ENCODE measurements around the gene DOK7. TPM values are rescaled to one million over a fixed set of nuclear protein-coding genes. Genes with fewer than 3 reads are reported as not detected.

Gene DOK7
- polyA plus RNA-seq, 1 experiment = not detected

GRCh38 chr4:3440011-3440410 is 23.1 kb upstream of the DOK7 start:
- Histone ChIP-seq H3K4me3 (ENCODE audit: low read depth, low read length) (no peak overlapping the region), H3K27ac (ENCODE audit: low read depth, low read length) (no peak overlapping the region), H3K9me3 (ENCODE audit: control insufficient read depth, insufficient read depth, low read length) (no peaks in the 10 kb centered on the region; the same call in 1 of the 2 replicates), H3K27me3 (ENCODE audit: control insufficient read depth, insufficient read depth, low read length) (no peaks in the 10 kb centered on the region)
- no peak for DNase-seq (ENCODE audit: low read depth, low spot score)
- POLR2A ChIA-PET = no interaction called here
- no peak for TF ChIP-seq CTCF (IDR thresholded peaks at IDR 0.05; ENCODE audit: low read depth, low read length)
- CTCF ChIA-PET = interaction anchor here (2.6 kb wide), 1 partner anchor 94 kb away, joined by 12 read pairs; no protein-coding TSS in a partner anchor

- POLR2A ChIA-PET = no interaction called here
- no peak for DNase-seq (ENCODE audit: low read depth, low spot score)
- no peaks in the 10 kb centered on the region; the same call in 1 of the 2 replicates for H3K9me3 ChIP-seq (ENCODE audit: control insufficient read depth, insufficient read depth, low read length)
- H3K4me3 ChIP-seq (ENCODE audit: low read depth, low read length) = no peak overlapping the region
- no peaks in the 10 kb centered on the region for H3K27me3 ChIP-seq (ENCODE audit: control insufficient read depth, insufficient read depth, low read length)
- no peak for TF ChIP-seq CTCF (IDR thresholded peaks at IDR 0.05; ENCODE audit: low read depth, low read length)
- CTCF ChIA-PET = interaction anchor here (2.6 kb wide), 1 partner anchor 95 kb away, joined by 12 read pairs; no protein-coding TSS in a partner anchor
- no peak overlapping the region for H3K27ac ChIP-seq (ENCODE audit: low read depth, low read length)
These were observed 22.1 kb upstream of the DOK7 start for GRCh38 chr4:3440979-3441500.

GRCh38 chr4:3441501-3442459 is 21.3 kb upstream of the DOK7 start, which contains the start of gene HGFAC:
Gene HGFAC (plus strand): TSS chr4:3441968. CDS start chr4:3442002, 34 bp downstream.
- no peak for TF ChIP-seq CTCF (IDR thresholded peaks at IDR 0.05; ENCODE audit: low read depth, low read length)
- ChIA-PET POLR2A (no interaction called here), CTCF (interaction anchor here (0.7 to 2.6 kb wide), 2 partner anchors 95 to 100 kb away, joined by 3 to 12 read pairs; no protein-coding TSS in a partner anchor)
- Histone ChIP-seq H3K27ac (ENCODE audit: low read depth, low read length) (no peak within 1 kb of the TSS), H3K27me3 (ENCODE audit: control insufficient read depth, insufficient read depth, low read length) (no peaks in the 10 kb centered on the region), H3K9me3 (ENCODE audit: control insufficient read depth, insufficient read depth, low read length) (no peaks in the 10 kb centered on the region; the same call in 1 of the 2 replicates), H3K4me3 (ENCODE audit: low read depth, low read length) (no peak within 1 kb of the TSS)
- no peak for DNase-seq (ENCODE audit: low read depth, low spot score)

GRCh38 chr4:3442460-3442958 is 20.6 kb upstream of the DOK7 start:
- no peak for TF ChIP-seq CTCF (IDR thresholded peaks at IDR 0.05; ENCODE audit: low read depth, low read length)
- no peaks in the 10 kb centered on the region for H3K27me3 ChIP-seq (ENCODE audit: control insufficient read depth, insufficient read depth, low read length)
- ChIA-PET POLR2A (no interaction called here), CTCF (interaction anchor here (0.7 to 2.6 kb wide), 4 partner anchors 72 to 101 kb away, joined by 3 to 15 read pairs (median 8); no protein-coding TSS in a partner anchor)
- no peak overlapping the region for H3K27ac ChIP-seq (ENCODE audit: low read depth, low read length)
- no peak overlapping the region for H3K4me3 ChIP-seq (ENCODE audit: low read depth, low read length)
- no peaks in the 10 kb centered on the region; the same call in 1 of the 2 replicates for H3K9me3 ChIP-seq (ENCODE audit: control insufficient read depth, insufficient read depth, low read length)
- no peak for DNase-seq (ENCODE audit: low read depth, low spot score)
